Activated naive CD4-positive, alpha-beta T cell treated with Interleukin-2 at 50 U/mL for 16 hours (primary cell): ENCODE data around the gene LZTS3.
"Not testable (repeated sequence)": the region's sequence is repeated elsewhere in the genome, so short reads cannot be mapped to it uniquely, and the experiment has no call there.

Experiments
- DNase-seq: peaks from one replicate; pipeline ENCODE4 v3.0.0-alpha.2; 2020

Gene LZTS3

GRCh38 chr20:3172933-3173609 is at the start of gene LZTS3:
Gene LZTS3 (minus strand): TSS chr20:3173549. CDS start chr20:3167163, 6,386 bp downstream.
- peak; percentile 83 for DNase-seq

- DNase-seq = no peak
Measured at GRCh38 chr20:3221398-3222226, 48.3 kb upstream of the LZTS3 start.

GRCh38 chr20:3218307-3218988 is 45.1 kb upstream of the LZTS3 start:
- peak; percentile 81 for DNase-seq

- DNase-seq = not testable (repeated sequence)
Measured at GRCh38 chr20:3215359-3215917, 42.1 kb upstream of the LZTS3 start.

- no peak for DNase-seq
Measured at GRCh38 chr20:3213226-3213625, 39.9 kb upstream of the LZTS3 start.

- no peak for DNase-seq
Measured at GRCh38 chr20:3210346-3210745, 37.0 kb upstream of the LZTS3 start.

- DNase-seq = peak; percentile 12
Measured at GRCh38 chr20:3209946-3210317, 36.6 kb upstream of the LZTS3 start.

GRCh38 chr20:3209257-3209945 is 36.1 kb upstream of the LZTS3 start, which contains the start of gene ITPA:
Gene ITPA (plus strand): TSS chr20:3209498. CDS start chr20:3209552, 54 bp downstream.
- DNase-seq = peak; percentile 68

GRCh38 chr20:3208786-3209256 is 35.5 kb upstream of the LZTS3 start:
- DNase-seq = no peak

- DNase-seq = peak; percentile 93
Measured at GRCh38 chr20:3204124-3204794, 30.9 kb upstream of the LZTS3 start, which contains the start of gene DDRGK1. Gene DDRGK1 (minus strand): TSS chr20:3204682. CDS start chr20:3204627, 55 bp downstream.

- DNase-seq = peak; percentile 50
Measured at GRCh38 chr20:3203315-3204123, 30.2 kb upstream of the LZTS3 start.

- no peak for DNase-seq
Measured at GRCh38 chr20:3202965-3203314, 29.6 kb upstream of the LZTS3 start.

GRCh38 chr20:3199976-3200755 is 26.8 kb upstream of the LZTS3 start:
- DNase-seq = no peak

- no peak for DNase-seq
Measured at GRCh38 chr20:3199206-3199605, 25.9 kb upstream of the LZTS3 start.

- no peak for DNase-seq
Measured at GRCh38 chr20:3195590-3196237, 22.4 kb upstream of the LZTS3 start.

GRCh38 chr20:3194617-3195280 is 21.4 kb upstream of the LZTS3 start:
- no peak for DNase-seq

GRCh38 chr20:3193806-3194616 is 20.7 kb upstream of the LZTS3 start:
- DNase-seq = no peak
